Lower leg skin (tissue), 4 donors: ENCODE results near the gene SMU1. TPM values are rescaled to one million over a fixed set of nuclear protein-coding genes. Genes with fewer than 3 reads are reported as not detected.

Experiments used
- DNase-seq, 2 donors: peaks; one replicate each; pipeline ENCODE4 v3.0.0-alpha.2; 2019; ENCODE audit warnings: low spot score in 2 of 2
- H3K4me3 ChIP-seq: fragments of 200-600 bp; sonication (generic); 2 replicates; pipeline ENCODE4 v1.5.1; 2017; ENCODE audit warnings: mild to moderate bottlenecking, low read depth; ENCODE audit not compliant: poor library complexity, severe bottlenecking
- CTCF ChIP-seq, 3 donors: fragments of 450-650 bp; IDR thresholded peaks; one replicate each; pipeline ENCODE4 v1.5.1; 2016; ENCODE audit warnings: antibody characterized with exemption in 3 of 3, mild to moderate bottlenecking in 3 of 3, moderate library complexity in 2 of 3
- POLR2A ChIP-seq, 2 donors: fragments of 450-650 bp; IDR thresholded peaks; one replicate each; pipeline ENCODE4 v1.6.1; 2016 to 2017; ENCODE audit warnings: antibody characterized with exemption in 2 of 2, mild to moderate bottlenecking in 1 of 2, moderate library complexity in 1 of 2
- WGBS, 2 donors: methylation state at CpG; one replicate each; pipeline ENCODE4 v1.1.5; 2018; 5-methylcytosine and 5-hydroxymethylcytosine counted together
- intact Hi-C: fragments of 100-400 bp; cut with DNase I; formaldehyde crosslinking; loops from one replicate; pipeline ENCODE4 v1.15.0; 2023; ENCODE audit warnings: low total_unique reads
- total RNA-seq, 4 donors: library from RNA; depleted of rRNA; stranded (reverse); fragments of >200 nt; gene quantifications; one replicate each; pipeline ENCODE4 v1.1.0, GENCODE V29; 2016

SMU1 gene
- total RNA-seq, 4 donors from 2014 or later = 14.7 to 17.5 (median 15.7) TPM

GRCh38 chr9:32992595-32993238 lies 83.8 kb downstream of the SMU1 start:
- TF ChIP-seq CTCF (IDR thresholded peaks at IDR 0.05) (no peak), POLR2A (IDR thresholded peaks at IDR 0.05) (no peak)
- no peak overlapping the region for H3K4me3 ChIP-seq
- WGBS, 2 donors = 42 to 50% methylated on average over 3 of the region's 3 CpGs
- DNase-seq = no peak
- intact Hi-C loops = no loop called here

- TF ChIP-seq CTCF (IDR thresholded peaks at IDR 0.05) = no peak
- TF ChIP-seq POLR2A (IDR thresholded peaks at IDR 0.05) = no peak
- H3K4me3 ChIP-seq = no peak overlapping the region
- intact Hi-C loops = no loop called here
- no peak for DNase-seq
- 72 to 83% methylated on average over 6 of the region's 6 CpGs for WGBS, 2 donors
These were observed 84.4 kb downstream of the SMU1 start for GRCh38 chr9:32991897-32992594.

Other genes starting within 250 kb of the SMU1 start
- 10 to 100 TPM; 25.4 to 33.5 (median 28.3) TPM for gene APTX, start 75.0 kb downstream of the SMU1 start, total RNA-seq
- gene DNAJA1, start 51.4 kb downstream of the SMU1 start, total RNA-seq = 10 to 100 TPM; 34.5 to 50.0 (median 44.0) TPM
- gene B4GALT1, start 90.7 kb upstream of the SMU1 start, total RNA-seq = 10 to 100 TPM; 40.9 to 59.6 (median 46.3) TPM
- not detected for gene SPINK4, start 163.5 kb upstream of the SMU1 start, total RNA-seq
- gene BAG1, start 188.0 kb upstream of the SMU1 start, total RNA-seq = 100 to 1,000 TPM; 122 to 220 (median 172) TPM
- 10 to 100 TPM; 55.3 to 81.5 (median 65.6) TPM for gene CHMP5, start 188.4 kb upstream of the SMU1 start, total RNA-seq
- 10 to 100 TPM; 39.3 to 53.6 (median 47.1) TPM for gene NFX1, start 213.8 kb upstream of the SMU1 start, total RNA-seq